ENCODE measurements around the gene EYS. TPM values are rescaled to one million over a fixed set of nuclear protein-coding genes. Genes with fewer than 3 reads are reported as not detected.
"Not testable (repeated sequence)": the region's sequence is repeated elsewhere in the genome, so short reads cannot be mapped to it uniquely, and the experiment has no call there.

Gene EYS
- total and polyA plus RNA-seq, 7 donors, result 0.07 to 0.46 TPM; not detected in 5

DNA sequence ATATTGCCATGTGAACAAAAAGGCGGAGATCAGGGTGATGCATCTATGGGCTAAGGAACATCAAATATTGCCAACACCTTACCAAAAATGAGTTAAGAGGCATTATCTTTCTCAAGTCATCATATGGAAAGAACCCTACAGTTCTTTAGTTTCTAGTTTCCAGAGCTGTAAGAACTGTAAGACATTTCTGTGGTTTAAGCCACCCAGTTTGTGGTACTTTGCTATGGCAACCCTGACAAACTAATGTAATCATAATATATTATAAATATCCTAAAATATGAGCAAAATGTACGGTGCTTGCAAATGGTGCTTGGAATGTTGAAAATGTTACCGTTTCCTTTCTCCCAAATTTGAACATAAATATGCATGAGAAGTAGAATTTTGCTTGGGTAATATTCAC is 1721.8 kb downstream of the EYS start:
- no peaks in the 10 kb centered on the region for H3K4me1 ChIP-seq
- TF ChIP-seq CTCF (IDR thresholded peaks at IDR 0.05) (no peak), POLR2A (IDR thresholded peaks at IDR 0.05) (no peak), EP300 (IDR thresholded peaks at IDR 0.05) (no peak), POLR2AphosphoS5 (IDR thresholded peaks at IDR 0.05) (no peak)
- no peak for DNase-seq
- H3K4me3 ChIP-seq, result no peak overlapping the region
- 81 to 95% methylated on average over 3 of the region's 3 CpGs for WGBS, 2 donors
- no peak overlapping the region for H3K27ac ChIP-seq
- intact Hi-C loops (cut with DNase I), result no loop called here
- no peaks in the 10 kb centered on the region for H3K36me3 ChIP-seq
- no peaks in the 10 kb centered on the region for H3K27me3 ChIP-seq
- no peaks in the 10 kb centered on the region for H3K9me3 ChIP-seq

DNA sequence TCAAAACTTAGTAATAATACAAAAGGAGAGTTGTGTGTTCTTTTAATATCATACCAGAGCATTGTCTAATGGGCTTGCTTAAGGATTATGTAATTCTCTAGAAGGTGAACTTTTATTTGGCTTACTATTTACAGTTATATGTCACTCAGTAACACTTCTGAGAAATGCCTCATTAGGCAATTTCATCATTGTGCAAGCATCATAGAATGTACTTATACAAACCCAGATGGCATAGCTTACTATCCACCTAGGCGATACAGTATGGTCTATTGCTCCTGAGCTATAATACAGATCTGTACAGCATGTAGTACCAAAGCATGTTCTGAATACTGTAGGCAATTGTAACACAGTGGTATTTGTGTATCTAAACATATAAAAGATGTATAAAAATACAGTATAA is 1731.3 kb downstream of the EYS start:
- intact Hi-C loops (cut with DNase I), result no loop called here
- no peak for DNase-seq
- no peak overlapping the region for H3K27ac ChIP-seq
- 70 to 81% methylated on average over 1 of the region's 1 CpG for WGBS, 2 donors
- H3K4me1 ChIP-seq, result no peaks in the 10 kb centered on the region
- no peaks in the 10 kb centered on the region for H3K27me3 ChIP-seq
- no peaks in the 10 kb centered on the region for H3K9me3 ChIP-seq
- H3K4me3 ChIP-seq, result no peak overlapping the region
- TF ChIP-seq CTCF (IDR thresholded peaks at IDR 0.05), result no peak
- no peak for TF ChIP-seq POLR2A (IDR thresholded peaks at IDR 0.05)
- TF ChIP-seq POLR2AphosphoS5 (IDR thresholded peaks at IDR 0.05), result no peak
- TF ChIP-seq EP300 (IDR thresholded peaks at IDR 0.05), result no peak
- no peaks in the 10 kb centered on the region for H3K36me3 ChIP-seq

GRCh38 chr6:63968650-63969049 is 1738.4 kb downstream of the EYS start:
- Histone ChIP-seq H3K9me3 (no peaks in the 10 kb centered on the region), H3K27me3 (no peaks in the 10 kb centered on the region), H3K27ac (no peak overlapping the region), H3K4me3 (no peak overlapping the region), H3K4me1 (no peaks in the 10 kb centered on the region), H3K36me3 (no peaks in the 10 kb centered on the region)
- intact Hi-C loops (cut with DNase I), result no loop called here
- DNase-seq, result no peak
- TF ChIP-seq POLR2A (IDR thresholded peaks at IDR 0.05) (no peak), EP300 (IDR thresholded peaks at IDR 0.05) (no peak), CTCF (IDR thresholded peaks at IDR 0.05) (no peak), POLR2AphosphoS5 (IDR thresholded peaks at IDR 0.05) (no peak)
- WGBS, 2 donors, result 81 to 84% methylated on average over 2 of the region's 2 CpGs

DNA sequence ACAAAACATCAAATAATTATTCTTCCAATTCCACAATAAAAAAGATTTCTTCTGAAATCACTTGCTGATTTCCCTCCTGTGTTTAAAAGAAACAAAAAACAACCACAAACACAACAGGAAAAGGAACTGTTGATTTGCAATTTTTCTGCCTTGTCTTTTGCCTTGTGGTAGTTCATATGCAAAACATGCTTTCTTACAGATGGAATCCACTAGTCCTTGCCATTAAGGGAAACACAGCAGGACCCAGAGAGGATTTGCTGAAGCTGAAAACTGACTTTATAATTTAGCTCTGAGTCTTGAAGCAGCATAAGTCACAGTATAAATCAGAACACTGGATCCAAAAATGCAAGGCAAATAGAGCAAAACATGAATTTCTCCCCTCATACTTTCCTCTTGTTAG is 1742.7 kb downstream of the EYS start:
- Histone ChIP-seq H3K27ac (no peak overlapping the region), H3K4me1 (no peaks in the 10 kb centered on the region), H3K4me3 (no peak overlapping the region), H3K36me3 (no peaks in the 10 kb centered on the region), H3K9me3 (no peaks in the 10 kb centered on the region), H3K27me3 (no peaks in the 10 kb centered on the region)
- no peak for DNase-seq
- TF ChIP-seq EP300 (IDR thresholded peaks at IDR 0.05) (no peak), CTCF (IDR thresholded peaks at IDR 0.05) (no peak), POLR2AphosphoS5 (IDR thresholded peaks at IDR 0.05) (no peak), POLR2A (IDR thresholded peaks at IDR 0.05) (no peak)
- intact Hi-C loops (cut with DNase I), result no loop called here

- Histone ChIP-seq H3K27ac (no peak overlapping the region), H3K4me3 (no peak overlapping the region), H3K27me3 (no peaks in the 10 kb centered on the region), H3K9me3 (no peaks in the 10 kb centered on the region), H3K4me1 (no peaks in the 10 kb centered on the region), H3K36me3 (no peaks in the 10 kb centered on the region)
- TF ChIP-seq EP300 (IDR thresholded peaks at IDR 0.05), result no peak
- no peak for TF ChIP-seq CTCF (IDR thresholded peaks at IDR 0.05)
- no peak for TF ChIP-seq POLR2AphosphoS5 (IDR thresholded peaks at IDR 0.05)
- no peak for TF ChIP-seq POLR2A (IDR thresholded peaks at IDR 0.05)
- intact Hi-C loops (cut with DNase I), result no loop called here
- no peak for DNase-seq
Measured at GRCh38 chr6:63963769-63964315, 1743.2 kb downstream of the EYS start.

GRCh38 chr6:63953336-63954021 is 1753.5 kb downstream of the EYS start:
- H3K4me3 ChIP-seq; DNase-seq; H3K9me3 ChIP-seq; H3K4me1 ChIP-seq; H3K27me3 ChIP-seq; intact Hi-C loops (cut with DNase I); H3K36me3 ChIP-seq; H3K27ac ChIP-seq: not testable (repeated sequence)
- WGBS, 2 donors, result 61 to 83% methylated on average over 3 of the region's 3 CpGs
